NCI-H2196 treated with DMSO at 0.1 percent for 48 hours (cell line): Measurements from ENCODE around the gene SHF.
"Not testable (repeated sequence)": the region's sequence is repeated elsewhere in the genome, so short reads cannot be mapped to it uniquely, and the experiment has no call there.

Source experiments
- DNase-seq: peaks from one replicate; lab custom pipeline; 2025; ENCODE audit not compliant: unreplicated experiment; lab: John Stamatoyannopoulos, UW

The SHF gene

GRCh38 chr15:45148076-45149059 lies 39.4 kb downstream of the SHF start:
- no peak for DNase-seq

GRCh38 chr15:45147606-45148005 lies 40.2 kb downstream of the SHF start:
- DNase-seq, result no peak

- DNase-seq, result no peak
These were observed 41.4 kb downstream of the SHF start for GRCh38 chr15:45146405-45146804.

GRCh38 chr15:45144775-45145174 lies 43.0 kb downstream of the SHF start:
- no peak for DNase-seq

GRCh38 chr15:45143946-45144345 lies 43.8 kb downstream of the SHF start:
- DNase-seq, result no peak

GRCh38 chr15:45143056-45143455 lies 44.7 kb downstream of the SHF start:
- DNase-seq, result no peak

- DNase-seq, result no peak
These were observed 46.4 kb downstream of the SHF start for GRCh38 chr15:45141386-45141785.

GRCh38 chr15:45140557-45141250 lies 47.1 kb downstream of the SHF start:
- no peak for DNase-seq

GRCh38 chr15:45139770-45140169 lies 48.0 kb downstream of the SHF start:
- no peak for DNase-seq

GRCh38 chr15:45138814-45139765 lies 48.7 kb downstream of the SHF start:
- no peak for DNase-seq

- no peak for DNase-seq
These were observed 50.1 kb downstream of the SHF start for GRCh38 chr15:45137703-45138102.

GRCh38 chr15:45136378-45136764 lies 51.4 kb downstream of the SHF start:
- no peak for DNase-seq

- not testable (repeated sequence) for DNase-seq
These were observed 51.9 kb downstream of the SHF start for GRCh38 chr15:45135705-45136377.

- peak; percentile 53 for DNase-seq
These were observed 52.8 kb downstream of the SHF start for GRCh38 chr15:45134682-45135604.

GRCh38 chr15:45134046-45134445 lies 53.7 kb downstream of the SHF start:
- no peak for DNase-seq

GRCh38 chr15:45133561-45133920 lies 54.2 kb downstream of the SHF start:
- no peak for DNase-seq

- no peak for DNase-seq
These were observed 54.8 kb downstream of the SHF start for GRCh38 chr15:45132844-45133560.

GRCh38 chr15:45131510-45131909 lies 56.3 kb downstream of the SHF start:
- DNase-seq, result no peak
